Anterior cingulate cortex (tissue), 58 donors: ENCODE data around the gene SEMA6A.

Experiments
- DNase-seq, 58 donors: peaks; one replicate each; lab custom pipeline; 2025; lab: John Stamatoyannopoulos, UW

The SEMA6A gene

GRCh38 chr5:116468583-116468982 lies 106.0 kb downstream of the SEMA6A start:
- DNase-seq: no peak

- DNase-seq: no peak
Observed at GRCh38 chr5:116467465-116467843, 107.2 kb downstream of the SEMA6A start.

GRCh38 chr5:116466727-116467464 lies 107.7 kb downstream of the SEMA6A start:
- DNase-seq: no peak

- DNase-seq: no peak
Observed at GRCh38 chr5:116465411-116465810, 109.2 kb downstream of the SEMA6A start.

DNA sequence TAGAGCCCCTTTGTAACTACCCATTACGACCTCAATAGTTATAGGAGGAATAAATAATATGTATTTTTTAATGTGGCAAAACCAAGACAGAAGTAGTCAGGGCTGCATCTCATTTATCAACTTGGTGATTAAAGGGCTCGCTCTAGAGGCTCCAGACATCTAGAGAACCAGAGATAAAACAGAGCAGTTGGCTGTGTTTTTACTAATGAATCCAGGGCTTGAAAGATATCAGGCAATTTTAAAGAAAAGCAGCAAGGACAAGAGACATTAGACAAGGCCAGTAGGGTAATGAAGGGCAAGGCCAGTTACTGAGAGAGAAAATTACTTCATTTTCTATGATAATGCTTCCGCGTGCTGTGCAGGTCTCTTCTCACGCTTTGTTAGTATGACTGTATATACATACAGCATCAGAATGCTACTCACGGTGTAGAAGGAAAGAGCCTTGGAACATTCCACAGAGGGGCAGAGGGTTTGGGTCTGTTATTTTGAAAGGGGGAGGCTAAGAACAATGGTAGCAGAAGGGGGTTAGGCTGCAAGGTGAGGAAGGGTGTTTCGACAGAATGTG lies 110.4 kb downstream of the SEMA6A start:
- no peak for DNase-seq

DNA sequence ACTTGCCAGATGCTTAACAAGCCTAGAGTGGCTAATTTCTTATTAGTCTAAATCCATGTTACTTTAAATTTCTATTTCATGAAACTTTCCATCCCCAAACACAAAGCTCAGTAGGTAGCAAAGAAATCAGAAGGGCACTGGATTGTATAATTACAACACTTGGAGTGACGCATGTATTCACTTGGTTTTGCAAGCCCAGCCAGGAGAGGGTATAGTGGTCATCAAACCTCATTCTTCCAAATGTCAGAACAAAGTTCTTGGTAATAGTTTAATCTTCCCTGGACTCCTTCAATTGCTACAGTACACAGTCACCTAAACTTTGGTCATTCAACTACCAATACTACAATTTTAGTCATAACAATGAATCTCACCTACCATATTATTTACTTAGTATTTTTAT lies 112.1 kb downstream of the SEMA6A start:
- no peak for DNase-seq

- DNase-seq: no peak
Observed at GRCh38 chr5:116459301-116459700, 115.3 kb downstream of the SEMA6A start.

DNA sequence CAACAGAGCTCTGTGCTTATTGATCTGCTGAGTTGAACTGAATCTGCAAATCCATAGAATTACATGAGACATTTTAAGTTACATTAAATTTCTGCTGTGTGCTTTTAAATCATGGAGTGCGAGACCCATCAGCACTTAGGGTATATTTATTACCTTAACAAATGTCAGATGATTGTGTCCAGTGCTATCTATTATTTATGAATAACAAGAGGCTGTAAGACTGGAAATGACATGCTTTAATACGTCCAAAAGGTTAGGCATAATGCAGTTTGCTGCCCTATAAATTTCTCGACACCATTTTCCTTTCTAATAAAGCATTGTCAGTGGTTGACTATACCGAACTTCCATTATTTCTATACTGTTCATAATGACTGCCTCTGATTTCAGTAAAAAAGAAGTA lies 117.6 kb downstream of the SEMA6A start:
- DNase-seq: no peak

- DNase-seq: no peak
Observed at GRCh38 chr5:116456036-116456435, 118.6 kb downstream of the SEMA6A start.

DNA sequence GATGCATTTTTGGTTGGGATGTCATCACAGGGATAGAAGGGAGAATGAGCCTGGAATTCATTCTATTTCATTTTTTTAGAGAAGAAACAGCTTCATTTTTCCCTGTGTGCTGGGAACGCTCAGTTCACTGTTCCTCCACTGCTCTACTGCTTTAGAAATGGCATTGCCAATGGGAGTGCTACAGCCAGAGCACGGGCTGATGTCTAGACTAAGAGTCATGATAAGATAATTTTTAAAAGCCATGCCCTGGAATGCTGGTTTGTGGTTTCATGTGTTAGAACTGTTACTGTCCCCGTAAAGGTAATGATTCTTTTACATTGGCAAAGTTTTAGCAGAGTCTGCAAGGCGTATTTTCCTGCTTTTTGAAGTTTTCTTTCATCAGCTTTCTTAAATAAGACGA lies 119.6 kb downstream of the SEMA6A start:
- no peak for DNase-seq

- DNase-seq: peak in 10 of 58 donors; percentile 13 to 49 (median 29)
Observed at GRCh38 chr5:116454417-116454927, 120.2 kb downstream of the SEMA6A start.

- peak in 18 of 58 donors; percentile 18 to 79 (median 36) for DNase-seq
Observed at GRCh38 chr5:116453988-116454411, 120.6 kb downstream of the SEMA6A start.

GRCh38 chr5:116452774-116453368 lies 121.8 kb downstream of the SEMA6A start:
- DNase-seq: peak in 1 of 58 donors; percentile 10

GRCh38 chr5:116451905-116452450 lies 122.6 kb downstream of the SEMA6A start:
- no peak for DNase-seq

DNA sequence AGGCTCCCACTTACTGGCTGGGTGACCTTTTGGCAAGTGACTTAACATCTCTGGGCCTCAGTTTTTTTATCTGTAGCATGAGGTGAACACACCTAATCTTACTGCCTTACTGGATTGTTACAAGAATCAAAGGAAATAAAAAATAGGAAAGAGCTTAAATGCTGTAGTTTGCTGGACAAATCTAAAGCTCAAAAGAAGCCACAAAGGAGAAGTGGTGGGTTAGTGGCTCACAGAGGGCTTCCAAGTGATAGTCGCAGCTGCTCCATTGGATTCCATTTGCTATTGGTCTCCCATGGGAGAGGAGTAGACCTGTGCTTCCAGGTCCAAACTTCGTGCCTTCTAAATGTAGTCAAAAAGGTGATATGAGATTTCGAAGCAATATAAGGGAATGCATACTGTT lies 123.6 kb downstream of the SEMA6A start:
- DNase-seq: no peak

GRCh38 chr5:116449458-116449857 lies 125.2 kb downstream of the SEMA6A start:
- DNase-seq: no peak

DNA sequence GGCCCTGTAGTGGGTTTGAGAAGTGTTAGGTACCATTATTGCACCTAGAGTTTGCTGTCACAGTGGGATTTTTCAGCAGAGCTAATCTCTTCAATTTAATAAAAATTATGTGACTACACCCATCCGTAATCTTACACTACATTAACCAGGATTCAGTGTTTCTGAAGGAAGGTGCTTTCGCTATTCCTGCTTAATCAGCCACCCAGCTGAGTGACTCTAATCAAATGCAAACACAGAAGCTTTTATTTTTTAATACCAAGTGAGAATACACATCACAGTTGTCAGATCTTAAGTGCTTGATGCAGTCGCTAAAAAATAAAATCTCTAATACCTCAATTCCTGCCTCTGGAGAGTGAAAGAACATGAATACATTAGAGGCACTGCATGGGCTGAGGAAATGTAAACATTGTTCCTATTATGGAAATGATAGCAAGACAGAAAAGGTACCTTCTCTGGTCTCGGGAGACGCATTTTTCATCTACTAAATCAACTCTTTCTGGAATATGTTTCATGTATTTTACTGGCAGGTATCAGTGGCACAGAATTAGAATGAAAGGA lies 125.7 kb downstream of the SEMA6A start:
- DNase-seq: no peak

DNA sequence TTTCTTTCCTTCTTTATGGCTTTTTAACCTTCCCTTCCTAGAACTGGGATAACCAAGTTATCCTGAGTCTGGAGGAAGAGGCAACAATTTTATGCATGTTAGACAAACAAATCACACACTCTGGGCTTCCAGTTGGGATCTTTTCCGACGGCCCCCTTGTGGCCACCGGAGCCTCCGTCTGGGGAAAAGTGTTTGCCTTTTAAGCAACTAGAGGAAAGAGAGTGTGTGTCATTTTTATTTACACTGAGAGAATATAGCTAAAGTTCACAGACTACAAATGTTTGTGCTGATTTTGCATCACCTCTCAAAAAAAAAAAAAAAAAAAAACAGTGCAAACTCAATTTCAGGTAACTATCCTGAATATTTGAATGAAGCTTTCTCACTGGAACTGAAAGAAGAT lies 126.2 kb downstream of the SEMA6A start:
- no peak for DNase-seq

DNA sequence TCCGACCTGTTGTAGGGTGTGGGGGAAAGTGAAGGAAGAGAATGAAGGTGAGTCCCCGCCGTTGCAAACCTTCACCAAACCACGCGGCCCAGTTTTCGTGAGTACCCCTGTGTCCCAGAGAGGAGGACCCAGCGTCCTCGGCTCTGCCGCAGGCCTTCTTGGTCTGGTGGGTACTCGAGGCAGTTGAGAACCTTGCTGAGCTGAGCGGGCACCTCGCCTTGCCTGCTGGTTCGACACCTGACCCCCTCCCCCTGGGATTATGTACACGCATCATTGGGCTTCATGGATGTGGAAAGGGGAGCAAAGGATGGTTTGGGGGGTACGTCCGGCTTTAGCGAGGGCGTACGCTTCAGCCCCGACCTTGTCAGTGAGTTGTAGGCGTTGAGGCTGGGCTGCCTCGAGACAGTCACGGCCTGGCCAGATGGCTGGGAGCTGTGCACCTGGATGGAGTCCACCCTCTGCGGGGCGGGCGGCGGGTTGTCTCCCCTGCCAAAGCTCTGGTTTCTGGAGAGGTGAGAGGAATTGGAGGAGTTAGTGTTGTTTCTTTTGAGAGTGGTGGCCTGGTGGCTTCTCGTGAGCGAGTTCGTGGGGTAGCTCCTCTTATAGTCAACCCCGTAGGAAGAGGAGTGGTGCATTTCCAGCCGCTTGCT lies 128.1 kb downstream of the SEMA6A start:
- no peak for DNase-seq

- no peak for DNase-seq
Observed at GRCh38 chr5:116445311-116445710, 129.3 kb downstream of the SEMA6A start.
